GM18870 (cell line): ENCODE measurements around the gene TFPI2.

Experiments used
- ATAC-seq: cut with Tn5 transposase; IDR thresholded peaks from one replicate; pipeline ENCODE4 v1.9.1; 2021; ENCODE audit warnings: moderate library complexity; ENCODE audit not compliant: unreplicated experiment

Gene TFPI2

GRCh38 chr7:93860261-93860660 is 30.3 kb downstream of the TFPI2 start:
- ATAC-seq: no peak

- no peak for ATAC-seq
Measured at GRCh38 chr7:93858857-93859256, 31.7 kb downstream of the TFPI2 start.

GRCh38 chr7:93856323-93856722 is 34.2 kb downstream of the TFPI2 start:
- no peak for ATAC-seq

GRCh38 chr7:93855797-93856196 is 34.8 kb downstream of the TFPI2 start:
- no peak for ATAC-seq

- ATAC-seq: no peak
Measured at GRCh38 chr7:93854480-93854879, 36.1 kb downstream of the TFPI2 start.

GRCh38 chr7:93851536-93851935 is 39.0 kb downstream of the TFPI2 start:
- no peak for ATAC-seq

- ATAC-seq: no peak
Measured at GRCh38 chr7:93843260-93843659, 47.3 kb downstream of the TFPI2 start.

GRCh38 chr7:93838966-93839365 is 51.6 kb downstream of the TFPI2 start:
- ATAC-seq: no peak

- ATAC-seq: no peak
Measured at GRCh38 chr7:93837245-93837644, 53.3 kb downstream of the TFPI2 start.

- ATAC-seq: no peak
Measured at GRCh38 chr7:93836116-93836515, 54.4 kb downstream of the TFPI2 start.

- no peak for ATAC-seq
Measured at GRCh38 chr7:93835702-93836101, 54.9 kb downstream of the TFPI2 start.
